Inferior parietal cortex (tissue), 1 donor: ENCODE data around the gene JCAD.

Experiments used
- DNase-seq: peaks from one replicate; pipeline ENCODE4 v3.0.0-alpha.2; 2016; ENCODE audit errors: extremely low spot score

The JCAD gene

GRCh38 chr10:30046476-30046875 lies 12.9 kb downstream of the JCAD start:
- DNase-seq = no peak

GRCh38 chr10:30045961-30046360 lies 13.4 kb downstream of the JCAD start:
- no peak for DNase-seq

GRCh38 chr10:30043476-30044270 lies 15.7 kb downstream of the JCAD start:
- no peak for DNase-seq

- no peak for DNase-seq
These were observed 16.6 kb downstream of the JCAD start for GRCh38 chr10:30042820-30043219.

- DNase-seq = no peak
These were observed 17.9 kb downstream of the JCAD start for GRCh38 chr10:30041196-30042105.

- DNase-seq = no peak
These were observed 18.8 kb downstream of the JCAD start for GRCh38 chr10:30040597-30040996.

GRCh38 chr10:30039988-30040387 lies 19.4 kb downstream of the JCAD start:
- no peak for DNase-seq

- DNase-seq = no peak
These were observed 19.8 kb downstream of the JCAD start for GRCh38 chr10:30039567-30039966.

- no peak for DNase-seq
These were observed 20.4 kb downstream of the JCAD start for GRCh38 chr10:30038781-30039536.

- no peak for DNase-seq
These were observed 21.6 kb downstream of the JCAD start for GRCh38 chr10:30037620-30038336.

- no peak for DNase-seq
These were observed 22.6 kb downstream of the JCAD start for GRCh38 chr10:30036811-30037210.

- no peak for DNase-seq
These were observed 23.0 kb downstream of the JCAD start for GRCh38 chr10:30036341-30036740.

GRCh38 chr10:30034433-30035137 lies 24.8 kb downstream of the JCAD start:
- no peak for DNase-seq

GRCh38 chr10:30032125-30032524 lies 27.3 kb downstream of the JCAD start:
- DNase-seq = no peak

- DNase-seq = no peak
These were observed 29.5 kb downstream of the JCAD start for GRCh38 chr10:30029872-30030256.

- no peak for DNase-seq
These were observed 30.1 kb downstream of the JCAD start for GRCh38 chr10:30029164-30029871.

- no peak for DNase-seq
These were observed 30.7 kb downstream of the JCAD start for GRCh38 chr10:30028738-30029030.

- no peak for DNase-seq
These were observed 31.2 kb downstream of the JCAD start for GRCh38 chr10:30028006-30028737.
